ENCODE measurements around the gene SS18. TPM values are rescaled to one million over a fixed set of nuclear protein-coding genes. Genes with fewer than 3 reads are reported as not detected.

The SS18 gene
- total RNA-seq, 1 donor from 2014 or later, result 23.5 TPM

Other genes starting within 250 kb of the SS18 start
- 0.48 TPM for gene PSMA8, start 43.3 kb upstream of the SS18 start, total RNA-seq
- gene TAF4B, start 135.8 kb upstream of the SS18 start, total RNA-seq, result 1.5 TPM